Activated T-helper 2 cell treated with anti-CD3 and anti-CD28 coated beads, Interferon-gamma antibody, Interleukin-2, Interleukin-4, amounts not matched to agents 10 μg/mL and 5 μg/mL and 100 μg/mL, durations not matched to agents 14 hours and 24 hours and 36 hours (primary cell): ENCODE data around the gene ERFL. TPM values are rescaled to one million over a fixed set of nuclear protein-coding genes. Genes with fewer than 3 reads are reported as not detected.

Experiments
- total RNA-seq: library from RNA; stranded (reverse); gene quantifications from 2 replicates; pipeline ENCODE4 v1.2.3, GENCODE V29; 2022

Gene ERFL
- total RNA-seq, 1 donor from 2014 or later: 2.3 TPM

Other genes with a start within 250 kb of the ERFL start
- not detected in 2 replicates for gene CEACAM7, start 240.2 kb downstream of the ERFL start, total RNA-seq
- gene CEACAM5, start 219.8 kb downstream of the ERFL start, total RNA-seq: not detected in 2 replicates
- not detected in 2 replicates for gene CEACAM6, start 172.9 kb downstream of the ERFL start, total RNA-seq
- gene CEACAM3, start 131.9 kb downstream of the ERFL start, total RNA-seq: not detected in 2 replicates
- gene LYPD4, start 83.8 kb downstream of the ERFL start, total RNA-seq: not detected in 2 replicates
- not detected in 2 replicates for gene DMRTC2, start 83.4 kb downstream of the ERFL start, total RNA-seq
- 2,928 and 2,943 TPM in 2 replicates for gene RPS19, start 68.2 kb downstream of the ERFL start, total RNA-seq
- 0.67 and 0.84 TPM in 2 replicates for gene CD79A, start 51.2 kb downstream of the ERFL start, total RNA-seq
- gene ARHGEF1, start 45.3 kb downstream of the ERFL start, total RNA-seq: 340 and 353 TPM in 2 replicates
- gene RABAC1, start 30.9 kb upstream of the ERFL start, total RNA-seq: 54.0 and 57.6 TPM in 2 replicates
- 0.97 and 1.7 TPM in 2 replicates for gene ATP1A3, start 65.8 kb upstream of the ERFL start, total RNA-seq
- gene GRIK5, start 141.8 kb upstream of the ERFL start, total RNA-seq: 2.4 and 3.3 TPM in 2 replicates
- 15.7 and 16.6 TPM in 2 replicates for gene ZNF574, start 147.7 kb upstream of the ERFL start, total RNA-seq
- 48.6 and 49.5 TPM in 2 replicates for gene POU2F2, start 204.0 kb upstream of the ERFL start, total RNA-seq